GM18867 (cell line): ENCODE measurements around the gene MAP4K3.
"Not testable (repeated sequence)": the region's sequence is repeated elsewhere in the genome, so short reads cannot be mapped to it uniquely, and the experiment has no call there.

Experiments
- ATAC-seq: cut with Tn5 transposase; IDR thresholded peaks from one replicate; pipeline ENCODE4 v1.9.1; 2021; ENCODE audit warnings: mild to moderate bottlenecking, moderate library complexity; ENCODE audit not compliant: unreplicated experiment

MAP4K3 gene

GRCh38 chr2:39378968-39379367 lies 58.1 kb downstream of the MAP4K3 start:
- no peak for ATAC-seq

- peak; percentile 74 for ATAC-seq
These were observed 59.7 kb downstream of the MAP4K3 start for GRCh38 chr2:39377226-39377939.

GRCh38 chr2:39375917-39376316 lies 61.2 kb downstream of the MAP4K3 start:
- ATAC-seq = no peak

GRCh38 chr2:39373181-39373802 lies 63.8 kb downstream of the MAP4K3 start:
- ATAC-seq = no peak

GRCh38 chr2:39370101-39370500 lies 67.0 kb downstream of the MAP4K3 start:
- no peak for ATAC-seq

- no peak for ATAC-seq
These were observed 68.2 kb downstream of the MAP4K3 start for GRCh38 chr2:39368846-39369245.

- ATAC-seq = no peak
These were observed 68.7 kb downstream of the MAP4K3 start for GRCh38 chr2:39368376-39368775.

GRCh38 chr2:39362595-39362994 lies 74.5 kb downstream of the MAP4K3 start:
- ATAC-seq = no peak

- no peak for ATAC-seq
These were observed 75.6 kb downstream of the MAP4K3 start for GRCh38 chr2:39361511-39361910.

GRCh38 chr2:39360342-39360741 lies 76.7 kb downstream of the MAP4K3 start:
- not testable (repeated sequence) for ATAC-seq

GRCh38 chr2:39359453-39360038 lies 77.5 kb downstream of the MAP4K3 start:
- ATAC-seq = no peak

GRCh38 chr2:39356922-39357639 lies 80.0 kb downstream of the MAP4K3 start:
- ATAC-seq = no peak

GRCh38 chr2:39350658-39351057 lies 86.4 kb downstream of the MAP4K3 start:
- ATAC-seq = no peak

- no peak for ATAC-seq
These were observed 98.6 kb downstream of the MAP4K3 start for GRCh38 chr2:39338502-39338901.

- ATAC-seq = no peak
These were observed 101.2 kb downstream of the MAP4K3 start for GRCh38 chr2:39335930-39336329.

- ATAC-seq = no peak
These were observed 102.1 kb downstream of the MAP4K3 start for GRCh38 chr2:39334978-39335377.

GRCh38 chr2:39334529-39334928 lies 102.6 kb downstream of the MAP4K3 start:
- ATAC-seq = no peak

- no peak for ATAC-seq
These were observed 110.4 kb downstream of the MAP4K3 start for GRCh38 chr2:39326644-39327043.

- no peak for ATAC-seq
These were observed 111.1 kb downstream of the MAP4K3 start for GRCh38 chr2:39325966-39326365.

GRCh38 chr2:39321056-39322035 lies 115.7 kb downstream of the MAP4K3 start:
- ATAC-seq = not testable (repeated sequence)
